ENCODE results near the gene BEND5. TPM values are rescaled to one million over a fixed set of nuclear protein-coding genes. Genes with fewer than 3 reads are reported as not detected.
A peak's percentile ranks its signal among the peaks of the same experiment; 100 is the strongest.

BEND5 gene
- total and polyA plus RNA-seq, 2 of the 4 experiments (the other 2 are of a cell fraction) = 1.1 to 1.3 TPM

- Histone ChIP-seq H4K8ac (ENCODE audit: low read depth in 2 of 2, low read length in 2 of 2) (no peak overlapping the region), H3K4me1 (ENCODE audit: control insufficient read depth, insufficient read depth, low read length) (no peaks in the 10 kb centered on the region), H3K18ac (ENCODE audit: low read depth, low read length) (no peak overlapping the region), H2AFZ (replicated peaks; ENCODE audit: low read length, poor library complexity) (no peak overlapping the region), H3K4me3 (ENCODE audit: insufficient read depth, low read depth, low read length) (no peak overlapping the region), H3K9me3 (ENCODE audit: control insufficient read depth, insufficient read depth, low read length) (no peaks in the 10 kb centered on the region), H4K20me1 (ENCODE audit: insufficient read depth, low read length) (no peaks in the 10 kb centered on the region), H3K9ac (ENCODE audit: low read depth, low read length) (no peak overlapping the region), H3K56ac (ENCODE audit: extremely low read depth, insufficient read depth, low read length) (no peak overlapping the region), H4K91ac (ENCODE audit: insufficient read depth, low read depth, low read length) (no peak overlapping the region), H3K79me1 (ENCODE audit: low read depth in 1 of 2, low read length in 2 of 2) (no peaks in the 10 kb centered on the region), H3K4ac (ENCODE audit: low read depth, low read length) (no peak overlapping the region), H3K36me3 (ENCODE audit: control insufficient read depth, insufficient read depth, low read length) (no peaks in the 10 kb centered on the region), H2BK20ac (ENCODE audit: low read depth, low read length) (no peak overlapping the region), H3K27me3 (ENCODE audit: control insufficient read depth, insufficient read depth, low read length) (no peaks in the 10 kb centered on the region), H3K23ac (ENCODE audit: low read depth, low read length) (no peak overlapping the region), H2BK120ac (ENCODE audit: low read depth, low read length) (no peak overlapping the region), H2AK9ac (replicated peaks; ENCODE audit: low read depth, low read length, poor library complexity) (no peak overlapping the region), H2BK5ac (ENCODE audit: low read depth, low read length, poor library complexity, severe bottlenecking) (no peak overlapping the region), H3K4me2 (ENCODE audit: low read depth, low read length) (no peak overlapping the region), H2AK5ac (ENCODE audit: low read depth, low read length) (no peak overlapping the region), H4K5ac (ENCODE audit: low read depth, low read length) (no peak overlapping the region), H3K9me1 (ENCODE audit: insufficient read depth, low read length) (no peaks in the 10 kb centered on the region), H3K14ac (replicated peaks; ENCODE audit: low read depth, low read length) (no peak overlapping the region), H2BK15ac (ENCODE audit: low read depth, low read length) (no peak overlapping the region), H3K27ac (ENCODE audit: insufficient read depth, low read length) (no peak overlapping the region)
- CTCF ChIA-PET = no interaction called here
- dilution Hi-C loops (cut with HindIII; ENCODE audit: low sequenced_read_pairs, unreplicated experiment) (no loop called here), intact Hi-C loops (cut with micrococcal nuclease) (no loop called here), in situ Hi-C loops (cut with MboI; ENCODE audit: low sequenced_read_pairs) (no loop called here)
- TF ChIP-seq RAD21 (IDR thresholded peaks at IDR 0.05; ENCODE audit: low read length) (no peak), CEBPB (IDR thresholded peaks at IDR 0.05; ENCODE audit: low read depth, low read length) (no peak)
- DNase-seq (peak; percentile 15), ATAC-seq (ENCODE audit: low read depth) (no peak)
- POLR2A ChIA-PET (ENCODE audit: unreplicated experiment) = no interaction called here
- BruUV-seq (replicated peaks) = no TSS peak
These were observed 8.6 kb downstream of the BEND5 start for GRCh38 chr1:48767975-48768510.
